Endothelial cell of umbilical vein (primary cell): Measurements from ENCODE around the gene TMEM164.

Experiments used
- CTCF ChIP-seq, 2 donors: IDR thresholded peaks; 1 replicate in 1 of 2; 2 replicates in 1 of 2; pipeline ENCODE4 v1.5.1; 2011; ENCODE audit warnings: low read length in 2 of 2, mild to moderate bottlenecking in 2 of 2, moderate library complexity in 2 of 2, control low read depth in 1 of 2, inconsistent platforms in 1 of 2, low read depth in 1 of 2; ENCODE audit not compliant: insufficient read depth in 1 of 2; ENCODE audit errors: extremely low read depth in 1 of 2
- EZH2 ChIP-seq: IDR thresholded peaks from 2 replicates; pipeline ENCODE4 v1.6.1; 2012; ENCODE audit warnings: borderline replicate concordance, low read depth, mild to moderate bottlenecking, moderate library complexity, low read length, inconsistent platforms; ENCODE audit not compliant: severe bottlenecking
- POLR2A ChIP-seq: IDR thresholded peaks from 2 replicates; pipeline ENCODE4 v1.6.1; 2012; ENCODE audit warnings: low read depth, mild to moderate bottlenecking, control low read depth, low read length
- POLR2AphosphoS5 ChIP-seq: IDR thresholded peaks from 2 replicates; pipeline ENCODE4 v1.6.1; 2012; ENCODE audit warnings: low read depth, mild to moderate bottlenecking, control low read depth, low read length, moderate library complexity; ENCODE audit not compliant: insufficient read depth

- TF ChIP-seq CTCF (IDR thresholded peaks at IDR 0.05; ENCODE audit: extremely low read depth in 1 of 2, insufficient read depth in 1 of 2, low read depth in 1 of 2, low read length in 2 of 2), result no peak
- no peak for TF ChIP-seq EZH2
- no peak for TF ChIP-seq POLR2AphosphoS5
- no peak for TF ChIP-seq POLR2A
Measured at GRCh38 chrX:110188701-110189558, 186.0 kb downstream of the TMEM164 start.
